Stimulated activated CD8-positive, alpha-beta memory T cell treated with anti-CD3 and anti-CD28 coated beads, Interleukin-2, amount 100 ng/mL, for 48 hours (primary cell): ENCODE measurements around the gene RASSF3.
A peak's percentile ranks its signal among the peaks of the same experiment; 100 is the strongest.

Experiments used
- DNase-seq, 2 donors: peaks; one replicate each; pipeline ENCODE4 v3.0.0-alpha.2; 2020; ENCODE audit warnings: low read depth in 2 of 2

RASSF3 gene

DNA sequence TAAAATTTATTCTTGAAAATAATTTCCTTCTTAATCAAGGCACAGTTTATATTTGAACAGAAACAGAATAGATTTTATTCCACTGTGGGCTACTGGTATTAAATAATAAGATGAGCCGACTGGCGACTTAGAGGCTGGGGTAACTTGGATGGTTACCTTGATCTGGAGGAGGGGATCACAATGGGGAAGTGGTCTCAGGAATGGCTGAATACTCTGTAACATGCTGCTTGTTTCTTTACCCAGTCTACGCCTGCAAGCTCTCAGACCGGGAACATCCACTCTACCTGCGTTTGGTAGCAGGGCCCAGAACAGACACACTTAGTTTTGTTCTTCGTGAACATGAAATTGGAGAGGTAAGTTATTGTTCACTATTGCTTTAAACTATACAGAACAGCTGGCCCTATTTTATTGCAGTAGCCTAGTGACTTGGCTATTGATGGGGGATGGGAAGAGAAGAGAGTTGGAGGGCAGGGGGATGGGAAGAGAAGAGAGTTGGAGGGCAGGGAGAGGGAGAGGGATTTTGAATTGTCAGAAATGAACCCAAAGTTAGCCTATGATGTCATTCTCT is 81.0 kb downstream of the RASSF3 start:
- DNase-seq, result no peak

DNA sequence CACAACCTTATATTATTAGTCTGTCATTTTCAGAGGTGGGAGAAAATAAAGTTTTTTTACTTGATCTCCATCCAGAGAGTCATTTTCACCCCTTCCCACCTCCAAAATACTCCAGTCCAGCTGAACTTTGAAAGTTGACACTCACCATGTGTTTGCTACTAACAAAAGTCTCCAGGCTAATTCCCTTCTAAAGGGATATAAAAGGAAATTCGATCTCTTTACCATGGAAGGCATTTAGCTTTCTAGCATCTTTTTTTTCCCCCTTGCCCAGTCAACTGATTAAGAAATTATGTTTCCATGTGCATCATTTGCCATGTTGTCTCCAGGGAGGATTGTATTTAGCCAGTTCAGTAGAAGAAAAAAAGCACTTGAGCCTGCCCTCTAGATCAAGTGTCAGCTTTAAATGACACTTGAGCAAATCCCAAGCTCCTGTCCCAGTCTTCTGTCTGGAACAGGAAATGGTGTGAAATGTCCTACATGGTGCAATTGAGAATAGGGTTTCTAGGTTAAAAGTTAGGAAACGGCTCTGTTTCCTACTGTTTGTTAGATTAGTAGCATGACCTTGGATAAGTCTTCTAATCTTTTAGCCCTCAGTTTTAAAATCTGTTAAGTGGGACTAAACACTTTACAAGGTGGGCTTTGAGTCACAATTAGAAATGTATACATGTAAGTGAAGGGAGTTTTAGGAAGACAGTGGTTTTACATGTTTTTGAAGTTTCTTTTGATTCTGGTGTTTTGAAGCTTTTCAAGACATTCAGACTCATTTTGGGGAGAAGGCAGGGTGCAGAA is 81.7 kb downstream of the RASSF3 start:
- DNase-seq, result no peak

- no peak for DNase-seq
Measured at GRCh38 chr12:64694130-64695040, 84.1 kb downstream of the RASSF3 start.

- DNase-seq, result no peak
Measured at GRCh38 chr12:64695550-64695949, 85.3 kb downstream of the RASSF3 start.

GRCh38 chr12:64696080-64696741 is 85.9 kb downstream of the RASSF3 start:
- DNase-seq, result no peak

GRCh38 chr12:64699504-64700115 is 89.3 kb downstream of the RASSF3 start:
- DNase-seq, result no peak

GRCh38 chr12:64700532-64700931 is 90.2 kb downstream of the RASSF3 start:
- DNase-seq, result no peak

DNA sequence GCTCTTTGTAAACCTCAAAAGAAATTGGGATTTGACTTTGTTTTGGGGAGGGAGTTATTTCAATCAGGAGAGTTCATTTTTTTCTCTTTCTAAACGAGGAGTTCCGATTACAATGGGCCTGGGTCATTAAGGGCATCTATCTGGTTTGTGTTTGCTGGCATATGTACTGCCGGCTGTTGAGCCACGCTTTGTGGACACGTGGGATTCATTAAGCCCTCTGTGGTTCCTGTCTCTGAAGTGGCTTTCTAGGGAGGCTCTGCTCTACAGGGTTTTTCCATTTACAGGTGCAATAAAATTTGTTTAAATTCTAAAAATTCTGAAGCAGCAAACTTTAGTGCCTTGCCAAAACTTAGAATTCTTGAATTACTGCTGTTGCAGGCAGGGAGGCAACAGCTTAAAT is 91.0 kb downstream of the RASSF3 start:
- no peak for DNase-seq

GRCh38 chr12:64706306-64706705 is 96.0 kb downstream of the RASSF3 start:
- no peak for DNase-seq

- no peak for DNase-seq
Measured at GRCh38 chr12:64706857-64707256, 96.6 kb downstream of the RASSF3 start.

DNA sequence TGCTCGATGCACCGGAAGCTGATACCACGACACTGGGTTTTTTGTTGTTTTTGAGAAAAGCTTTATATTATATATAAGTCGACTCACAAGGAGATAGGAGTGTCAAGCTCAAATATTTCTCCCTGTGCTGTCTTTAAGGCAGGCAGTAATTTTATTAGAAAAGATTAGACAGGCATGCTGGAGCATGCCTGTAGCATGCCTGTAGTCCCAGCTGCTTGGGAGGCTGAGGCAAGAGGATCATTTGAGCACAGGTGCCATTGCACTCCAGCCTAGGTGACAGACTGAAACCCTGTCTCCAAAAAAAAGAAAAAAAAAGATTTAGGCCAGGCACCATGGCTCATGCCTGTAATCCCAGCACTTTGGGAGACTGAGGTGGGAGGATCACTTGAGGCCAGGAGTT is 97.1 kb downstream of the RASSF3 start:
- no peak for DNase-seq

DNA sequence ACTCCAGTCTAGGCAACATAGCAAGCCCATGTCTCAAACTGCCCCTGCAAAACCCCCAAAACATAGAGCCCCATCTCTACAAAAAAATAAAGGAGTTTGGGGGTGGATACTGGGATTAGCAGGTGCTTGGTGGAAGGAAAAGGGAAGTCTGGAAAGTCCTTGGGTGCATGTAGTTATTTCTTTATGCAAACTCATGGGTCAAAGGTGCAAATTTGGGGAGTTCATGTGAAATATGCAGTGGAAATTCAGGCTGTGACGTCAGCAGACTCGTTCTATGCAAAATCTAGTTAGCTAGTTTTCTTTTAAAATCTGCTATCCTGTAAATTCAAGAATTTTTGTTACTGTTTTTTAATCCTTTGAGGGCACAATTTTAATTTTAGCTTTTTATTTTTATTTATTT is 97.6 kb downstream of the RASSF3 start:
- no peak for DNase-seq

GRCh38 chr12:64709429-64709828 is 99.1 kb downstream of the RASSF3 start:
- no peak for DNase-seq

GRCh38 chr12:64713376-64713775 is 103.1 kb downstream of the RASSF3 start:
- no peak for DNase-seq

- DNase-seq, result peak in 1 of 2 donors; percentile 6
Measured at GRCh38 chr12:64714551-64714968, 104.3 kb downstream of the RASSF3 start.

- DNase-seq, result no peak
Measured at GRCh38 chr12:64716371-64716770, 106.1 kb downstream of the RASSF3 start.

DNA sequence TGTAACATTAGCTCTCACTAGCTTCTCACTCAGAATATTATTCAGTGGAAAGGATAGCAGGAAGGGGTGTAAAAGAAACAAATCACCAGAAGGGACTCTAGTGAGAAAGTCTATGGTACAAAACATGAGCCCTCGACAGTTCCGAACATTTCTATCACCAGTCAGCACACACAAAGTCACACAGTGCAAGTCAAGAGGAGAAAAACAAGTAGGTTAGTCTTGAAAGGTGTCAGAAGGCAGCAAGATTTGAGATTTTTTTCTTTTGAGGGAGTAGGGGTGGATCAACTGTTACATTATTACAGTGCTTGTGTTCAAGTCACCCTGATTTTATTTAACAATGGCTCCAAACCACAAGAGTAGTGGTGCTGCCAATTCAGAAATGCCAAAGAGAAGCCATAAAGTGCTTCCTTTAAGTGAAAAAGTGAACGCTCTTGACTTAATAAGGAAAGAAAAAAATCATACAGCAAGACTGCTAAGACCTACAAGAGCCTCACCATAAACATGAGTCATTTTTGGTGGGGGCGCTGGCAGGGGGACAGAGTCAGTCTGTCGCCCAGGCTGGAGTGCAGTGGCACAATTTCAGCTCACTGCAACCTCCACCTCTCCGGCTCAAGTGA is 106.7 kb downstream of the RASSF3 start:
- DNase-seq, result no peak

DNA sequence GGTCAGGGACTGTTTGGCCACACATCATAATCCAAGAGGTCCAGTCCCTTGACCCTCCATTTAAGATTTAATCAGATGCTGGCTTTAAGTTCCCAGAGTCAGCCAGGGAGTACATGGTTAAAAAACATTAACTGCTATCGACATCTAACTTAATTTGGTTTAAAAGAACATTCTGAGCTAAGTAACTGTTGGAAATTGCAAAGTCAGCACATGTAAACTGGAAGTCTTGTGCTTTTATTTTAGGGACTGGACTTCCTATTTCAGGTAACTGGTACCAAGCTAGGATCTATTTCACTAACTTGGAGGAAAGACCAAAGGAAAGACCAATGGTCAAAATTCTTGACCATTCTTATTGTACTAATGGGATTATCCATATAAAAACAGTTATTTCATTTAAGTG is 108.4 kb downstream of the RASSF3 start:
- no peak for DNase-seq

GRCh38 chr12:64720884-64721283 is 110.6 kb downstream of the RASSF3 start:
- DNase-seq, result no peak

DNA sequence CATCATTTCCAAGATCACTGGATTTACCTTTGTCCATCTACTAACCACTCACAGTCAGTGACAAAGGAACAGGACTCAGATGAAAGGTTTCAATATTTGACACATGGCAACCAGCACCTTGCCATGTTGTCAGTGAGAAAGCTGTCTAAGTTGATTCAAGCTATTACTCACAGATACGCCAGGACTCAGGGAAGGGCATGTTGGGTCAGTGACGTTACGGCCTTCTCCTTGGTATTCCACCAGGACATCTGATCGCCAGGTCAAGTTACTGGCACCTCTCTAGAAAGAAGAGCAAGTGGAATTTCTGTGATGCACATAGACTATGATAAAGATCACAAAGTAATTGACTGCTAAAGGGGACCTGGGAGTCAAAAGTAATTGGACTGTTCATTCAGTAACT is 112.5 kb downstream of the RASSF3 start:
- no peak for DNase-seq

DNA sequence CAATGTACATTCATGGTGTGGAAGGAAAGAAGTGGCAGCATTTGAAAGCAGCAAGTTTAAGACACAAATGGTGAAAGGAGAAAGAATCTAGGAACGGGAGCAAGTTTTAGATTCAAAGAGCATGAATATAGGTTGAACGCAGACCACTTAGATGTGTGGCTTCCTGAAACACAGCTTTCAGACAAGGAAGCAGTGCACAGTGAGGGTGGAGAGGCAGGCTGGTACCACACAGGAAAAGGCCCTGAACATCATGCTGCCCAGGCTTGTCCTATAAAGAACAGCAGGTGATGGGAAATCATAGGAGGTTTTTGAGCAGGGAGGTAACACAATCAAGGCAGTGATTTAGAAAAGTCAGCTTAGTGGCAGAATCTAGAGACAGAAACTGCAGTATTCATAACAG is 113.3 kb downstream of the RASSF3 start:
- no peak for DNase-seq
